Smooth muscle cell (in vitro differentiated cells): ENCODE measurements around the gene ARHGEF17. TPM values are rescaled to one million over a fixed set of nuclear protein-coding genes. Genes with fewer than 3 reads are reported as not detected.

Source experiments
- DNase-seq: peaks from one replicate; lab custom pipeline; 2025; ENCODE audit not compliant: unreplicated experiment; lab: John Stamatoyannopoulos, UW
- H2AFZ ChIP-seq: fragments of 200-600 bp; sonication (generic); 2 replicates; pipeline ENCODE4 v1.6.0; 2016; ENCODE audit warnings: antibody characterized with exemption, low read depth, mild to moderate bottlenecking
- H3F3A ChIP-seq: fragments of 200-600 bp; sonication (generic); 2 replicates; pipeline ENCODE4 v1.6.0; 2017; ENCODE audit warnings: antibody characterized with exemption, low read depth
- H3K27ac ChIP-seq: fragments of 200-600 bp; sonication (generic); 2 replicates; pipeline ENCODE4 v1.5.1; 2016; ENCODE audit warnings: low read depth, mild to moderate bottlenecking
- H3K27me3 ChIP-seq: fragments of 200-600 bp; sonication (generic); 2 replicates; pipeline ENCODE4 v1.6.1; 2016; ENCODE audit warnings: low read depth, mild to moderate bottlenecking
- H3K36me3 ChIP-seq: fragments of 200-600 bp; sonication (generic); 2 replicates; pipeline ENCODE4 v1.5.1; 2016; ENCODE audit warnings: low read depth
- H3K4me1 ChIP-seq: fragments of 200-600 bp; sonication (generic); 2 replicates; pipeline ENCODE4 v1.5.1; 2016; ENCODE audit warnings: low read depth
- H3K4me2 ChIP-seq: fragments of 200-600 bp; sonication (generic); 2 replicates; pipeline ENCODE4 v1.6.0; 2016; ENCODE audit warnings: mild to moderate bottlenecking
- H3K4me3 ChIP-seq: fragments of 200-600 bp; sonication (generic); 2 replicates; pipeline ENCODE4 v1.5.1; 2016; ENCODE audit warnings: mild to moderate bottlenecking
- H3K79me2 ChIP-seq: fragments of 200-600 bp; sonication (generic); 2 replicates; pipeline ENCODE4 v1.6.0; 2016; ENCODE audit warnings: low read depth, mild to moderate bottlenecking
- H3K9ac ChIP-seq: fragments of 200-600 bp; sonication (generic); 2 replicates; pipeline ENCODE4 v1.6.0; 2016; ENCODE audit warnings: low read depth
- H3K9me3 ChIP-seq: fragments of 200-600 bp; sonication (generic); replicated peaks from 2 replicates; pipeline ENCODE4 v1.5.1; 2016; ENCODE audit warnings: low read depth
- H4K20me1 ChIP-seq: fragments of 200-600 bp; sonication (generic); 2 replicates; pipeline ENCODE4 v1.6.0; 2016; ENCODE audit warnings: low read depth
- CTCF ChIP-seq: fragments of 200-600 bp; sonication (generic); IDR thresholded peaks from 2 replicates; pipeline ENCODE4 v1.5.1; 2017; ENCODE audit warnings: borderline replicate concordance, mild to moderate bottlenecking, antibody characterized with exemption; ENCODE audit not compliant: insufficient read depth, poor library complexity, severe bottlenecking
- WGBS: methylation state at CpG from one replicate; pipeline ENCODE4 v1.1.7; 2016; ENCODE audit warnings: low lambda C conversion rate; 5-methylcytosine and 5-hydroxymethylcytosine counted together
- polyA plus RNA-seq: library from polyadenylated mRNA; unstranded; fragments of >200 nt; fragmentation: Nextera tagmentation; extraction: Ambion mirVana; gene quantifications from 2 replicates; pipeline ENCODE4 v1.2.1, GENCODE V29; 2016
- total RNA-seq: library from RNA; depleted of rRNA; stranded (reverse); fragments of >200 nt; gene quantifications from 2 replicates; pipeline ENCODE4 v1.2.3, GENCODE V29; 2014

ARHGEF17 gene
- total and polyA plus RNA-seq, 2 experiments from 2014 or later: 18.0 to 27.8 TPM

- no peaks in the 10 kb centered on the region for H3K36me3 ChIP-seq
- 78% methylated on average over 21 of the region's 21 CpGs for WGBS
- TF ChIP-seq CTCF: no peak
- H3K9ac ChIP-seq: no peak overlapping the region
- no peak overlapping the region for H3K4me3 ChIP-seq
- H3K4me2 ChIP-seq: peak overlapping the region; percentile 44
- H4K20me1 ChIP-seq: peaks cover 75% of the 10 kb centered on the region
- H3K79me2 ChIP-seq: peaks cover 17% of the 10 kb centered on the region
- no peak for DNase-seq
- peaks cover 5% of the 10 kb centered on the region for H3K4me1 ChIP-seq
- H3F3A ChIP-seq: no peaks in the 10 kb centered on the region
- no peak overlapping the region for H2AFZ ChIP-seq
- no peaks in the 10 kb centered on the region for H3K27me3 ChIP-seq
- no peak overlapping the region for H3K27ac ChIP-seq
- H3K9me3 ChIP-seq: no peaks in the 10 kb centered on the region
Measured at GRCh38 chr11:73387594-73388264, 79.7 kb downstream of the ARHGEF17 start.

DNA sequence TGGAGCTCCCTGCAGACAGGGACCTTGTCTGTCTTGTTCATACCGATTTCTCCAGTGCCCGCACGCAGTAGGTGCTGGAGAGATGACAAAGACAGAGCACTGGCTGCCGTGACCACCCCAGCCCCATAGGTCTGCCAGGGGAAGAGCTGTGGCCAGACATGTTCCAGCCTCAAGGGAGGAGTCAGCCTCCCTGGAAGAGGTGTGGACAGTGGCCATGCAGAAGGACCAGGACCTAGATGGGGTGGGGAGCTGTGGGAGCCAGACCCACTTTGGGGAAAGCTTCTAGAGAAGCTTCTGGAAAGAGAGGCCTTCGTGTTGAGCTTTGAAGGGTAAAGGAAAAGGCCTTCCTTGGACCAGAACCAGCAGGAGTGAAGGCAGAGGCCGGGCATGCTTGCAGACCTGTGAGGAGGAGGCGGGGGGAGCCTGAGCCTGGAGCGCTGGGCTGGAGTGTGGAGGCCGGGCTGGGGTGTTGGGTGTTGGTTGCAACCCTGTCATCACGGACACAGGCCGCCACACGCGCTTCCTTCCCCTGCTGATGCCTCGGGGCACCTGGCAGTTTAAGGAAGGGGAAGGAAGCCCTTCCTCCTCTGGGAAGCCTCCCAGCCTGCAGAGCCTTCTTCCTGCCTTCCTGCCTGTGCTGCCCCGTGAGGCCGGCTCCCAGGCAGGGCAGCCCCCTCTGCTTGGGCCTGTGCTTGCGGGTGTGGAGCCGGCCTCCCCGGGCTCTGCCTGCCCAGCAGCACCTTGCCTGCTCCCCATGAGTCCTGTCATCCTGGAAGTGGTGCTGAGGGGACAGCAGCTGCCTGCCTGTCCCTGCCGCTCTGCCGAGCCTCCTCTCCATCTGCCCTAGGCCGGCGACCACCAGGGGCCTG, 80.4 kb downstream of the ARHGEF17 start:
- Histone ChIP-seq H3K4me2 (no peak overlapping the region), H3F3A (no peaks in the 10 kb centered on the region), H3K4me3 (no peak overlapping the region), H3K79me2 (peaks cover 17% of the 10 kb centered on the region), H3K9ac (no peak overlapping the region), H3K36me3 (no peaks in the 10 kb centered on the region), H2AFZ (no peak overlapping the region), H3K27me3 (no peaks in the 10 kb centered on the region), H4K20me1 (peaks cover 74% of the 10 kb centered on the region), H3K4me1 (peaks cover 5% of the 10 kb centered on the region), H3K9me3 (no peaks in the 10 kb centered on the region), H3K27ac (no peak overlapping the region)
- no peak for DNase-seq
- WGBS: 76% methylated on average over 23 of the region's 23 CpGs
- no peak for TF ChIP-seq CTCF

DNA sequence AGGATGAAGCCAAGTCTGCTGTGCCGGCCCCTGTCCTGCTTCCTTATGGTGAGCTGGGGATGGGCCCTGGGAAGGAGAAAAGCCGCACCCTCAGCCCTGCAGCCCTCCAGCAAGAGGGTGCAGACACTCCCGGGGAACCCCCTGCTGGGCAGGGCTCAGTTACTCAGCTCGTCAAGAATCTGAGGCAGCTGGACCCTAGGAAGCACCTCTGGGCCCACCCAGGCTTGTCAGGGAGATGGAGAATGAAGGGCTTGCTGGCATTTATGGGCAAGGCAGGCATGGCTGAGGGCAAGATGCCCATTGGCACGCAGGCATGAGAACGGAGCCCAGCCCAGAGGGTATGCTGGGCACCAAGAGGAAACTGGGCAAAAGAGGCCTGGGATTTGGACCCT, 81.1 kb downstream of the ARHGEF17 start:
- H3K9ac ChIP-seq: no peak overlapping the region
- 89% methylated on average over 6 of the region's 6 CpGs for WGBS

More for the DNA sequence above, 81.1 kb downstream of the ARHGEF17 start:
- no peak overlapping the region for H3K27ac ChIP-seq
- H3K36me3 ChIP-seq: no peaks in the 10 kb centered on the region
- H3K4me3 ChIP-seq: no peak overlapping the region
- H3F3A ChIP-seq: no peaks in the 10 kb centered on the region
- DNase-seq: no peak
- H3K9me3 ChIP-seq: no peaks in the 10 kb centered on the region
- H2AFZ ChIP-seq: no peak overlapping the region
- TF ChIP-seq CTCF: no peak
- H3K4me1 ChIP-seq: peaks cover 5% of the 10 kb centered on the region
- peaks cover 75% of the 10 kb centered on the region for H4K20me1 ChIP-seq
- H3K4me2 ChIP-seq: no peak overlapping the region
- no peaks in the 10 kb centered on the region for H3K27me3 ChIP-seq
- H3K79me2 ChIP-seq: peaks cover 17% of the 10 kb centered on the region
